SK-N-SH (cell line): ENCODE measurements around the gene RAB3IL1.

Experiments used
- EP300 ChIP-seq, 2 experiments: IDR thresholded peaks; 2 replicates each; pipeline versions ENCODE4 v1.4.0 to v1.6.1; 2012; ENCODE audit warnings: borderline replicate concordance in 1 of 2, low read depth in 1 of 2, low read length in 1 of 2
- GABPA ChIP-seq: IDR thresholded peaks from 2 replicates; pipeline ENCODE4 v1.4.0; 2012; ENCODE audit warnings: low read depth, mild to moderate bottlenecking
- JUND ChIP-seq: IDR thresholded peaks from 2 replicates; pipeline ENCODE4 v1.4.0; 2012
- MEF2A ChIP-seq: IDR thresholded peaks from 2 replicates; pipeline ENCODE4 v1.4.0; 2012; ENCODE audit warnings: low read depth, borderline replicate concordance
- RAD21 ChIP-seq: IDR thresholded peaks from 2 replicates; pipeline ENCODE4 v1.6.1; 2012; ENCODE audit warnings: mild to moderate bottlenecking, low read length
- RFX5 ChIP-seq: IDR thresholded peaks from 2 replicates; pipeline ENCODE4 v1.6.1; 2012; ENCODE audit warnings: mild to moderate bottlenecking, improper control_type of control experiment, low read length
- RXRA ChIP-seq: IDR thresholded peaks from 2 replicates; pipeline ENCODE4 v1.4.0; 2012; ENCODE audit warnings: low read depth, mild to moderate bottlenecking, borderline replicate concordance
- SIN3A ChIP-seq: IDR thresholded peaks from 2 replicates; pipeline ENCODE4 v1.6.1; 2012; ENCODE audit warnings: low read depth, mild to moderate bottlenecking, low read length, moderate library complexity, borderline replicate concordance
- TCF12 ChIP-seq: IDR thresholded peaks from 2 replicates; pipeline ENCODE4 v1.4.0; 2012
- TF ChIP-seq, protein P1 (sequence below): fragments of 200-600 bp; sonication (generic); IDR thresholded peaks from 2 replicates; pipeline ENCODE4 v1.6.1; 2017; ENCODE audit warnings: antibody characterized with exemption, mild to moderate bottlenecking, moderate library complexity
- TF ChIP-seq, protein P2 (sequence below): fragments of 150-350 bp; IDR thresholded peaks from 2 replicates; pipeline ENCODE4 v1.6.1; 2017; ENCODE audit warnings: antibody characterized with exemption, low read length, low read depth, borderline replicate concordance

DNA sequence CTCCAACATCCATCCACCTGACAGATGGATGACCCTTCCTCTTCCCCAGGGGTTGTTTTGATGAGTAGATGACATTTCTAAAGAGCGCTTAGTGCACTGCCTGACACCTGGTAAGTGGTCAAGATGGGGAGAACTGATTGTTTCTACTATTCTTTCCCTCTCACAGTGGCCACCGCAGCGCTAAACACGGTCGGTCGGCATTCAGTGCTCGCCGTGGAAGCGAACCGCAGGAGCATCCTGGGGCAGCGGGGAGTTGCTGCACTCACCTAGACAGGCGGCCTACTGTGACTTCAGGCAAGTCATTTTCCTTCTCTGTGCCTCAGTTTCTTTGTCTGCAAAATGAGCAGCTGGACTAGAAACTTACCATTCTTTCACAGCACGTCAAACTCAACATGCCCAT is 27.8 kb upstream of the RAB3IL1 start:
- TF ChIP-seq RXRA (no peak), SIN3A (no peak), GABPA (no peak), RAD21 (no peak), TCF12 (no peak), EP300 (IDR thresholded peaks at IDR 0.05; ENCODE audit: borderline replicate concordance in 1 of 2, low read depth in 1 of 2, low read length in 1 of 2) (no peak), MEF2A (no peak), RFX5 (no peak), JUND (no peak)
- TF ChIP-seq, protein P1, sequence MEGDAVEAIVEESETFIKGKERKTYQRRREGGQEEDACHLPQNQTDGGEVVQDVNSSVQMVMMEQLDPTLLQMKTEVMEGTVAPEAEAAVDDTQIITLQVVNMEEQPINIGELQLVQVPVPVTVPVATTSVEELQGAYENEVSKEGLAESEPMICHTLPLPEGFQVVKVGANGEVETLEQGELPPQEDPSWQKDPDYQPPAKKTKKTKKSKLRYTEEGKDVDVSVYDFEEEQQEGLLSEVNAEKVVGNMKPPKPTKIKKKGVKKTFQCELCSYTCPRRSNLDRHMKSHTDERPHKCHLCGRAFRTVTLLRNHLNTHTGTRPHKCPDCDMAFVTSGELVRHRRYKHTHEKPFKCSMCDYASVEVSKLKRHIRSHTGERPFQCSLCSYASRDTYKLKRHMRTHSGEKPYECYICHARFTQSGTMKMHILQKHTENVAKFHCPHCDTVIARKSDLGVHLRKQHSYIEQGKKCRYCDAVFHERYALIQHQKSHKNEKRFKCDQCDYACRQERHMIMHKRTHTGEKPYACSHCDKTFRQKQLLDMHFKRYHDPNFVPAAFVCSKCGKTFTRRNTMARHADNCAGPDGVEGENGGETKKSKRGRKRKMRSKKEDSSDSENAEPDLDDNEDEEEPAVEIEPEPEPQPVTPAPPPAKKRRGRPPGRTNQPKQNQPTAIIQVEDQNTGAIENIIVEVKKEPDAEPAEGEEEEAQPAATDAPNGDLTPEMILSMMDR = no peak
- TF ChIP-seq, protein P2, sequence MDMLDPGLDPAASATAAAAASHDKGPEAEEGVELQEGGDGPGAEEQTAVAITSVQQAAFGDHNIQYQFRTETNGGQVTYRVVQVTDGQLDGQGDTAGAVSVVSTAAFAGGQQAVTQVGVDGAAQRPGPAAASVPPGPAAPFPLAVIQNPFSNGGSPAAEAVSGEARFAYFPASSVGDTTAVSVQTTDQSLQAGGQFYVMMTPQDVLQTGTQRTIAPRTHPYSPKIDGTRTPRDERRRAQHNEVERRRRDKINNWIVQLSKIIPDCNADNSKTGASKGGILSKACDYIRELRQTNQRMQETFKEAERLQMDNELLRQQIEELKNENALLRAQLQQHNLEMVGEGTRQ = no peak
